Measurements from ENCODE around the gene SAFB.

GRCh38 chr19:5705552-5705951 is 82.7 kb downstream of the SAFB start:
- TF ChIP-seq, protein P1, sequence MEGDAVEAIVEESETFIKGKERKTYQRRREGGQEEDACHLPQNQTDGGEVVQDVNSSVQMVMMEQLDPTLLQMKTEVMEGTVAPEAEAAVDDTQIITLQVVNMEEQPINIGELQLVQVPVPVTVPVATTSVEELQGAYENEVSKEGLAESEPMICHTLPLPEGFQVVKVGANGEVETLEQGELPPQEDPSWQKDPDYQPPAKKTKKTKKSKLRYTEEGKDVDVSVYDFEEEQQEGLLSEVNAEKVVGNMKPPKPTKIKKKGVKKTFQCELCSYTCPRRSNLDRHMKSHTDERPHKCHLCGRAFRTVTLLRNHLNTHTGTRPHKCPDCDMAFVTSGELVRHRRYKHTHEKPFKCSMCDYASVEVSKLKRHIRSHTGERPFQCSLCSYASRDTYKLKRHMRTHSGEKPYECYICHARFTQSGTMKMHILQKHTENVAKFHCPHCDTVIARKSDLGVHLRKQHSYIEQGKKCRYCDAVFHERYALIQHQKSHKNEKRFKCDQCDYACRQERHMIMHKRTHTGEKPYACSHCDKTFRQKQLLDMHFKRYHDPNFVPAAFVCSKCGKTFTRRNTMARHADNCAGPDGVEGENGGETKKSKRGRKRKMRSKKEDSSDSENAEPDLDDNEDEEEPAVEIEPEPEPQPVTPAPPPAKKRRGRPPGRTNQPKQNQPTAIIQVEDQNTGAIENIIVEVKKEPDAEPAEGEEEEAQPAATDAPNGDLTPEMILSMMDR (conservative IDR thresholded peaks at IDR 0.05), result no peak
- no peak for TF ChIP-seq EZH2 (IDR thresholded peaks at IDR 0.05; ENCODE audit: low read depth)

Measured in PC-9 (cell line).